ENCODE data around the gene HP.

The HP gene

GRCh38 chr16:72104905-72105304 lies 50.6 kb downstream of the HP start:
- TF ChIP-seq, protein P1, sequence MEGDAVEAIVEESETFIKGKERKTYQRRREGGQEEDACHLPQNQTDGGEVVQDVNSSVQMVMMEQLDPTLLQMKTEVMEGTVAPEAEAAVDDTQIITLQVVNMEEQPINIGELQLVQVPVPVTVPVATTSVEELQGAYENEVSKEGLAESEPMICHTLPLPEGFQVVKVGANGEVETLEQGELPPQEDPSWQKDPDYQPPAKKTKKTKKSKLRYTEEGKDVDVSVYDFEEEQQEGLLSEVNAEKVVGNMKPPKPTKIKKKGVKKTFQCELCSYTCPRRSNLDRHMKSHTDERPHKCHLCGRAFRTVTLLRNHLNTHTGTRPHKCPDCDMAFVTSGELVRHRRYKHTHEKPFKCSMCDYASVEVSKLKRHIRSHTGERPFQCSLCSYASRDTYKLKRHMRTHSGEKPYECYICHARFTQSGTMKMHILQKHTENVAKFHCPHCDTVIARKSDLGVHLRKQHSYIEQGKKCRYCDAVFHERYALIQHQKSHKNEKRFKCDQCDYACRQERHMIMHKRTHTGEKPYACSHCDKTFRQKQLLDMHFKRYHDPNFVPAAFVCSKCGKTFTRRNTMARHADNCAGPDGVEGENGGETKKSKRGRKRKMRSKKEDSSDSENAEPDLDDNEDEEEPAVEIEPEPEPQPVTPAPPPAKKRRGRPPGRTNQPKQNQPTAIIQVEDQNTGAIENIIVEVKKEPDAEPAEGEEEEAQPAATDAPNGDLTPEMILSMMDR (IDR thresholded peaks at IDR 0.05; ENCODE audit: insufficient read depth, missing control alignments): no peak
- FAIRE-seq (no peak), DNase-seq (ENCODE audit: insufficient read length, low spot score) (no peak)

- DNase-seq (ENCODE audit: insufficient read length, low spot score) (no peak), FAIRE-seq (no peak)
- TF ChIP-seq, protein P1 (IDR thresholded peaks at IDR 0.05; ENCODE audit: insufficient read depth, missing control alignments): no peak
These were observed 51.7 kb downstream of the HP start for GRCh38 chr16:72105978-72106377.

DNA sequence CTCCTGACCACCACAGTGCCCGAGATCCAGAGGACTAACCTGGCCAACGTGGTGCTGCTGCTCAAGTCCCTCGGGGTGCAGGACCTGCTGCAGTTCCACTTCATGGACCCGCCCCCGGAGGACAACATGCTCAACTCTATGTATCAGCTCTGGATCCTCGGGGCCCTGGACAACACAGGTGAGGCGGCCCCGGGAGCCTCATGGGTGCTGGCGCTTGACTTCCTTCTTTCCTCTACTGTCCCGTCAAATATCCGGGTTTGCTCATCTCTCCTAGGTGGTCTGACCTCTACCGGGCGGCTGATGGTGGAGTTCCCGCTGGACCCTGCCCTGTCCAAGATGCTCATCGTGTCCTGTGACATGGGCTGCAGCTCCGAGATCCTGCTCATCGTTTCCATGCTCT lies 53.1 kb downstream of the HP start:
- no peak for DNase-seq (ENCODE audit: insufficient read length, low spot score)
- no peak for FAIRE-seq
- TF ChIP-seq, protein P1 (IDR thresholded peaks at IDR 0.05; ENCODE audit: insufficient read depth, missing control alignments): no peak

- TF ChIP-seq, protein P1 (IDR thresholded peaks at IDR 0.05; ENCODE audit: insufficient read depth, missing control alignments): no peak
- FAIRE-seq (no peak), DNase-seq (ENCODE audit: insufficient read length, low spot score) (no peak)
These were observed 54.2 kb downstream of the HP start for GRCh38 chr16:72108353-72109102.

GRCh38 chr16:72109300-72109699 lies 55.0 kb downstream of the HP start:
- no peak for FAIRE-seq
- TF ChIP-seq, protein P1 (IDR thresholded peaks at IDR 0.05; ENCODE audit: insufficient read depth, missing control alignments): no peak
- no peak for DNase-seq (ENCODE audit: insufficient read length, low spot score)

- FAIRE-seq (no peak), DNase-seq (ENCODE audit: insufficient read length, low spot score) (no peak)
- TF ChIP-seq, protein P1 (IDR thresholded peaks at IDR 0.05; ENCODE audit: insufficient read depth, missing control alignments): no peak
These were observed 55.7 kb downstream of the HP start for GRCh38 chr16:72109966-72110530.

All from D721Med (cell line).